AG04450 (cell line): ENCODE data around the gene FYB2. TPM values are rescaled to one million over a fixed set of nuclear protein-coding genes. Genes with fewer than 3 reads are reported as not detected.

Experiments used
- CTCF ChIA-PET: fragments of 300-600, 350-600 bp; formaldehyde crosslinking; extraction: SDS; loops from one replicate; lab custom pipeline; 2022; ENCODE audit warnings: antibody characterized with exemption, inconsistent platforms; lab: Charles Lee
- POLR2A ChIA-PET: fragments of 350-600 bp; formaldehyde crosslinking; extraction: SDS; loops from one replicate; lab custom pipeline; 2021; ENCODE audit warnings: antibody characterized with exemption, inconsistent platforms; lab: Yijun Ruan, JAX
- DNase-seq: peaks from one replicate; pipeline ENCODE4 v3.0.0-alpha.2; 2011; ENCODE audit warnings: low read depth, low spot score
- H3K27ac ChIP-seq: one replicate; pipeline ENCODE4 v1.5.1; 2012; ENCODE audit warnings: low read depth, low read length, control low read depth
- H3K27me3 ChIP-seq: one replicate; pipeline ENCODE4 v1.6.0; 2012; ENCODE audit warnings: low read length; ENCODE audit not compliant: control insufficient read depth, insufficient read depth
- H3K4me3 ChIP-seq: 2 replicates; pipeline ENCODE4 v1.5.1; 2011; ENCODE audit warnings: mild to moderate bottlenecking, low read depth, low read length, control low read depth
- H3K9me3 ChIP-seq: 2 replicates; pipeline ENCODE4 v1.5.1; 2012; ENCODE audit warnings: low read length; ENCODE audit not compliant: control insufficient read depth, insufficient read depth
- CTCF ChIP-seq: IDR thresholded peaks from 2 replicates; pipeline ENCODE4 v1.5.1; 2011; ENCODE audit warnings: low read depth, low read length, control low read depth, inconsistent platforms
- polyA plus RNA-seq: library from polyadenylated mRNA; depleted of rRNA; stranded (reverse); fragments of >200 nt; gene quantifications from 2 replicates; pipeline ENCODE4 v1.2.3, GENCODE V29; 2011

The FYB2 gene
- polyA plus RNA-seq, 1 experiment = not detected

DNA sequence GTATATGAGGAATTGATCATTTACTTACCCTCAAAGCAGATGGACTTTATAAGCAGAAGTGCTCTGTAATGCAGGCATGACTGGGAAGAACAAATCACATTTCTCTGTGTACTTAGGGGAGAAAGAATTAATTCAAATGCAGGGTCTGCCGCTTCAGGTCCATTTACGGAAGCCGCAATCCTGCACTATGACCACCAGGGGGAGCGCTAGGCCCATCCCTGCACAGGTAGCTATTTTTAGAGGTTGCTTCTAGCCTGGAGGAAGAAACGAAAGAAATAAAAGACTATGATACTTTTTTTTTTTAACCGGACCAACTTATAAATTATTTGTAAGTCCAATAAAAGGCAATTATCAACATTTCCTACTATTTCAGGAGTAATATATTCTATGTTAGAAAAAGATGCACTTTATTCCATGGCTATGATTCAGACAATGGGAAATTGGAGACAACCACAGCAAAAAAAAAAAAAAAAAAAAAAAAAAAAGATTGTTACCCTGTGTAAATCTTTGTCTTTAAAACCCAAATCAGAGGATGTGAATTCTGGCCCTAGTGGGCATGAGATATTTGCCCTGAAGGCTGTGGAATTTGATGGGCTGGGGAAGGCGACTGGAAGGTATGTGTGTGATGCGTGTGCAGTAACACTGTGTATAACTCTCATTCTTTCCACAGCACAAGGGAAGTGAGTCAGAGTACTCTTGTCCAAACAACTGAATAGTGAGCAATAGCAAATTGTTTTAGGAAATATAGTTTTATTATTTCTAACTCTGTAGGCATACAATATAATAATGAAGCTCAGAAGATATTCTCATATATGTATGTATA is 12.9 kb upstream of the FYB2 start:
- H3K27ac ChIP-seq = peak overlapping the region; percentile 80
- CTCF ChIA-PET = interaction anchor here (0.6 to 4.0 kb wide), 37 partner anchors 9 to 1531 kb away, joined by 3 to 43 read pairs (median 4); partner anchors contain the start of gene C8B
- POLR2A ChIA-PET = interaction anchor here (0.7 kb wide), 3 partner anchors 805 to 1476 kb away, joined by 4 to 10 read pairs (median 7); no protein-coding TSS in a partner anchor

GRCh38 chr1:56830052-56830451 is 10.8 kb upstream of the FYB2 start:
- CTCF ChIA-PET = interaction anchor here (0.7 to 4.0 kb wide), 5 partner anchors 9 to 638 kb away, joined by 3 to 43 read pairs (median 29); no protein-coding TSS in a partner anchor

More for the DNA sequence above, 12.9 kb upstream of the FYB2 start:
- H3K4me3 ChIP-seq = no peak overlapping the region
- TF ChIP-seq CTCF = peak; percentile 98
- H3K9me3 ChIP-seq = no peaks in the 10 kb centered on the region
- H3K27me3 ChIP-seq = no peaks in the 10 kb centered on the region
- DNase-seq = peak; percentile 91

DNA sequence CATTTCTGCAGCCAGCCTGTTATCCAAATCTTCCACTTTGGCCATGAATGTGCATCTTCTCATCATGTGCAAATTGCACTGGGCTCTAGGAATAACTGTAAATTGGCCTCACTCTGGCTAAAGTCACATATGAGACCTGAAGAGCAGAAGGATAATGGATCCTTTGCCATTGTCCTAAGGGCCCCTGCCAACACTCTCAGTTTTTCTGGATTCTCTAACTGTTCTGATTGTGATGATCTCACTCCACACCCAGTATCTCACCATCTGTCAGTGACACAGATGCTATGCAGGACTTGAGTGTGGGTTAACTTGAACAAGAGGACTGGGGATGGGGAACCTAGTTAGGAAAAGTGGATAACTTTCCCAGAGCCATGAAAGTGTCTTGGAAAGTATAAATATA is 8.5 kb upstream of the FYB2 start:
- CTCF ChIA-PET = interaction anchor here (0.6 kb wide), 1 partner anchor 28 kb away, joined by 4 read pairs; no protein-coding TSS in a partner anchor
- POLR2A ChIA-PET = no interaction called here
- H3K4me3 ChIP-seq = no peak overlapping the region
- no peak overlapping the region for H3K27ac ChIP-seq
- H3K27me3 ChIP-seq = no peaks in the 10 kb centered on the region
- H3K9me3 ChIP-seq = no peaks in the 10 kb centered on the region
- no peak for TF ChIP-seq CTCF
- no peak for DNase-seq

More at GRCh38 chr1:56830052-56830451, 10.8 kb upstream of the FYB2 start:
- H3K27ac ChIP-seq = no peak overlapping the region
- TF ChIP-seq CTCF = no peak
- H3K4me3 ChIP-seq = no peak overlapping the region
- H3K9me3 ChIP-seq = no peaks in the 10 kb centered on the region
- POLR2A ChIA-PET = no interaction called here
- no peaks in the 10 kb centered on the region for H3K27me3 ChIP-seq
- DNase-seq = no peak

DNA sequence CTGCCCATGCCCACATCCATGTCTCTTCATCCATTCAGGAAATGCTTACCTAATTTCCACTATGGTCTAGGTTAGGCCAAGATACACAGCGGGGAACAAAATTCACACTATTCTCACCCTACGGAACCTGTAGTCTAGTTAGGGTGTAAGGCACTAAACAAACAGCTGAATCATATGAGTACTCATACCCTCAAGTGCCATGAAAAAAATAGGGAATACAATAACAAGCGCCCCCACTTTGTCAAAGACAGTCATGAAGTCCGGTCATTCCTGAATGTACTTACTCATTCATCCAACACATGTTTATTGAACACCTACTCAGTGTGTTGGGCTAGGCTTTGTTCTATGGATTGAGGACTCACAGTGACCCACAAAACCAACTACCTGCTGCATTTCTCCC is 6.2 kb upstream of the FYB2 start:
- ChIA-PET CTCF (no interaction called here), POLR2A (no interaction called here)
- TF ChIP-seq CTCF = no peak
- Histone ChIP-seq H3K27ac (no peak overlapping the region), H3K4me3 (no peak overlapping the region), H3K9me3 (no peaks in the 10 kb centered on the region), H3K27me3 (no peaks in the 10 kb centered on the region)
- no peak for DNase-seq

DNA sequence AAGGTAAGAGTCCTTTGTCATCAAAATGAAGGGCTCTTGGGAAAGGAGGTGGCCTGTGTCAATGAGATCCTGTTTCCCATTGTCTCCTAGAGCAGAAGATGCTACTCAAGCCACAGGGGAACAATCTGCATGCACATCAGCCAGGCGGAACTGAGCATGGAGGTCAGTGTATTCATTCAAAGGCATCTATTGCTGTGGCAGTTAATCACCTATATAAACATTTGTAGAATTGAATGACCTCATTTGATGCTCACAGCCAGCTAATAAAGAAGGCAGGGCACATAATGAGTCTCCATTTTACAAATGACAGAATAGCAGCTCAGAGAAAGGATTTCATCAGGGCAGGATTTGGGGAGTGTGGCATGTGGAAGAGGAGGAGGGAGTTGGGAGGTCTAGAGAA is 5.7 kb upstream of the FYB2 start:
- H3K9me3 ChIP-seq = no peaks in the 10 kb centered on the region
- ChIA-PET CTCF (interaction anchor here (1.1 kb wide), 1 partner anchor 144 kb away, joined by 4 read pairs; no protein-coding TSS in a partner anchor), POLR2A (no interaction called here)
- no peaks in the 10 kb centered on the region for H3K27me3 ChIP-seq
- H3K4me3 ChIP-seq = no peak overlapping the region
- no peak overlapping the region for H3K27ac ChIP-seq
- no peak for TF ChIP-seq CTCF
- DNase-seq = no peak
